Mammary epithelial cell (primary cell): ENCODE measurements around the gene DCC.

Source experiments
- CTCF ChIP-seq, 2 donors: IDR thresholded peaks in 1 of 2; conservative IDR thresholded peaks in 1 of 2; 2 replicates each; pipeline ENCODE4 v1.5.1; 2011 to 2012; ENCODE audit warnings: inconsistent platforms in 2 of 2, low read length in 2 of 2, mild to moderate bottlenecking in 2 of 2, control low read depth in 1 of 2, low read depth in 1 of 2; ENCODE audit not compliant: insufficient read depth in 1 of 2; ENCODE audit errors: extremely low read depth in 1 of 2
- EZH2 ChIP-seq: IDR thresholded peaks from 2 replicates; pipeline ENCODE4 v1.6.1; 2012; ENCODE audit warnings: low read length, inconsistent platforms, borderline replicate concordance

GRCh38 chr18:52344881-52345280 lies 4.9 kb downstream of the DCC start:
- TF ChIP-seq CTCF (conservative IDR thresholded peaks at IDR 0.05 in 1 of 2, IDR thresholded peaks at IDR 0.05 in 1 of 2; ENCODE audit: extremely low read depth in 1 of 2, insufficient read depth in 1 of 2, low read depth in 1 of 2, low read length in 2 of 2) (no peak), EZH2 (no peak)
